ENCODE results near the gene UNC5B.

UNC5B gene

DNA sequence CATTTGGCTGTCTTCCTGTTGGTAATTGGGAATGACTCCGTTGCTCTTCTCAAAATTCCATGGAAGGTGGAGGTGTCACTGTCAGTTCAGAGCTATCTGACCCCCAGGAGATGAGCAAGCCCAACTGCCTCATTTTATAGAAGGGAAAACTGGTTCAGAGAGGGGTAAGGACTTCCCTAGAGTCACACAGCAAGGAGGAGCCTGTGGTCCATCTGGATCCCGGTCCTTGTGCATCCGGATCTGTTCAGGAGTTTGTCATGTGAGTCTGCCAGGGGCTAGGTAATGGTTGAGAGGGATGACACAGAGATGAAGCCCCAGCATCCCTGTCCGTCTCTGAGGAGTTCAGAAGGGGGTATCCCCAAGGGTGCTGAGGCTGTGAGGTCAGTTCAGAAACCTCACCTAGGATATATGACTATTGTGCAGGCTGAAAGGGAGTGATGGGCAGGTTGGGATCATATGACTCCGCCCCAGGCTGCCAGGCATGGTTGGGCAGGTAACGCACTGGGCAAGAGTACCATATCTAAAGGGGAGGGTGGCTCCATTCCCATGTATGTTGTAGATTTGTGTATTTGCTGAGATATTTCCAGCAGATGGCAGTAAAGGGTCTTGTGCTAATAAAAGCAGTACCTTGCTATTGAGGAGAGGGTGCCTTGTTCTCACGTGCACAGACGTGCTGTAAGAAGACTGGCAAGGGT, 90.7 kb downstream of the UNC5B start:
- peak in 1 of 2 donors; percentile 43 for DNase-seq

DNA sequence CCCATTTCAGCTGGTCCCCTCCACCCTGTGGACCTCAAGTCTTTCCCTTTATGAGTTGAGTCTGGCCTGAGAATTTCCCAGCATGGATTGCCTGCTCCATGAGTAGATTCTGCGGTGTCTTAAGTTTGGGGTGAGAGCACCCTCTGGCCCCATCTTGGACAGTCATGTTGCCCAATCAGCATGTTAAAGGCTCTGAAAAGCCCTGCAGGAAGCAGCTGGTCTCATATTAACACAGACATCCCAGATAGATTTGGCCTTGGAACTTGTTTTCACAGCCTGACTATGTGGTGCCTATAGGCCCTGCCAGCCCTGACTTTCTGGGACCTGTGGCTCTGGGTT, 91.2 kb downstream of the UNC5B start:
- DNase-seq: no peak

GRCh38 chr10:71304914-71305313, 92.5 kb downstream of the UNC5B start:
- no peak for DNase-seq

DNA sequence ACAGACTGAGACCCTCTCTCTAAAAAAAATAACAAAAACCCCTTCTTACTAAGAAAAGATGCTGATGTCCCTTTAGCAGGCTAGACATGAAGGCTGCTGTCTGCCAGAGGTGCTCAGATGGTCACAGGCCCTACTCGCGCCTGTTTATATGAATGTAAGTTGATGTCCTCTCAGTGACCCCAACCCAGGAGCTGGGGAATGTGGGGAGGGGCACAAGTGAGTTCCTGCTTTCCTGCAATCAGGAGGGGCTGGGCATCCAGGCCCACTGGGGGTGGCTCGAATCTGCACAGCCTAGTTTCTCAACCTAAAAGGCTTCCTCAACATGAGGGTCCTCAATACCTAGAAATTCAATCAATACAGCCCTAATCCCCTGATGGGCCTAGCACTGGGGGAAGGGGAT, 94.6 kb downstream of the UNC5B start:
- DNase-seq: no peak

GRCh38 chr10:71307469-71308085, 95.2 kb downstream of the UNC5B start:
- DNase-seq: no peak

GRCh38 chr10:71308244-71308643, 95.9 kb downstream of the UNC5B start:
- no peak for DNase-seq

DNA sequence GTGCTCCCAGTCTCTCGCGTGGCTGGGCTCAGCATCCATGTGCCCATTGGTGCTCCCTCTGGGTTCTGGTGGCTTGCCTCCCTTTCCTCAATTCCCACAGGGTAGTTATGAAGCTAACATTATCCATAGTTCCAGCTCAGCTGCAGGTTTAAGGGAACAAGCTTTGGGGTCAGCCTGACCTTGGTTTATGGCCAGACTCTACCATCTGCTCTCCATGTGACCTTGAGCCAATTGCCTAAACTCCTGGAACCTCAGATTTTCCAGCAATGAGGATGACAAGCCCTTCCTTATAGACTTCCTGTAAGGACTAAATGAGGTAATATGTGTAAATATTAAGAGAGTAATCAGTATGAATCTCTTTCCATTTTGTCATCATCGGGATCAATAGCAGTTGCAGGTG, 96.6 kb downstream of the UNC5B start:
- DNase-seq: no peak

GRCh38 chr10:71309919-71310318, 97.5 kb downstream of the UNC5B start:
- DNase-seq: no peak

- DNase-seq: no peak
Observed at GRCh38 chr10:71312220-71312619, 99.8 kb downstream of the UNC5B start.

DNA sequence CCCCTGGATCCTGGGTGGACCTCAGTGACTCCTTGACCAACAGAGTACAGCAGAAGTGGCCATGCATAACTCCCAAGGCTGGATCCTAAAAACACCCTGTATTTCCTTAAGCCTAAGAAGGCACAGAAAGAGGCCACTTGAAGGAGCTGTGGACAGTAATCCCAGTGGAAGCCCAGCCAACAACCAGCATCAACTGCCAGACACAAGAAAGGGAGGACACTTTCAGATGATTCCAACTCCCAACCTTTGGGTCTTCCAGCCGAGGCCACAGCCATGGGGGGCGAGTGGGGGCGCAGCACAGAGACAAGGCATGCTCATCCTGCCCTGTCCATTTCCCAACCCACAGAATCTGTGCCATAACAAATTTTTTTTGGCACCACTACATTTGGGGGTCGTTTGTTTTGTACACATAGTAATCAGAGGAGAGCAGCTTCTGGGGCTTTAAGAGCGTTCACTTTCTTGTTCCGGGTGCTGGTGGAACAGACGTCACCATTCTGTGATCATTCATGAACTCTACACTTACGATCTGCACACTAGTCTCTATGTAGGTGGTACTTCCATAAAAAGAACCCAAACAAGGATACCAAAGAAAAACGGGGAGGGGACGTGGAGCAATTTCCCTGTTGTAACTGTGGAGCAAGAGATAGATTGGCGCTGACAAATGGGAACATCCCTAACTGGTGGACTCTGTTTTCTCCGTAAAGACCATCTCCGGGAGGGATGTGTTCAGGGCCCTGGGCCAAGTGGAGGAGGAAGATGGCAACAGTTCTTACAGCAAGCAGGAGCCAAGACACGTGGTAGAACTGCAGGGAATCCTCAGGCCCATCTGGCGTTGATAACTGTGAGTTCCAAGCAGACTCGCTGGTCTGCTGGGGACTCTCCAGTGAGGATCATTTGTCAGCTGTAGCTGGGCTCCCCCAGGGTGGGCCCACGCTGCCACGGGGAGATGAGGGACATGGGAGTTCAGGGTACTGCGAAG, 100.7 kb downstream of the UNC5B start:
- no peak for DNase-seq

DNA sequence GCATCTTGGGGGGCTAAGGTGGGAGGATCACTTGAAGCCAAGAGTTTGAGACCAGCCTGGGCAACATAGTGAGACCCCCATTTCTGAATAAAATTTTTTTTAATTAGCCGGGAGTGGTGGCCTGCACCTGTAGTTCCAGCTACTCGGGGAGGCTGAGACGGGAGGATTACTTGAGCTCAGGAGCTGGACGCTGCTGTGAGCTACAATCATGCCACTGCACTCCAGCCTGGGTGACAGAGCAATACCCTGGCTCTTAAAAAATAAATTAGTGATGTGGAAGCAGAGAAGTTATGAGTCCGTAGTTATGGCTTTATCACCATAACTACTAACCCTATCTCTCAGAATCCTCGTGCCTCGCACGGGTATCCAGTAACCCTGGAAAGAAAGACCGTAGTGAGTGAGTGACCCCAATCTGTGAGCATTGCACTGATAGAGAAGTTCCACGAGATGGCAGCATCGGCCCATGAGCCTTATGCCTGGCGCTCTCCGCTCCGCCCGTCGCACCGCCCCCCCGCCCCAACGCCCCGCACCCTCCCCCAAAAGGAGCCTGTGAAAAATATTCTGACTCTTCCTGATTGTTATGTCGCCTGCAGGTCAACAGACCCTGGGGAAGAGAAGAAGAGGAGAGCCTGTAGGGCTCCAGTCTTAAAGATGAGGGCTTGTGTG, 101.8 kb downstream of the UNC5B start:
- DNase-seq: peak; percentile 61 to 66

GRCh38 chr10:71314694-71315225, 102.4 kb downstream of the UNC5B start:
- no peak for DNase-seq

GRCh38 chr10:71316056-71316785, 103.9 kb downstream of the UNC5B start:
- DNase-seq: no peak

- no peak for DNase-seq
Observed at GRCh38 chr10:71316786-71317160, 104.4 kb downstream of the UNC5B start.

GRCh38 chr10:71317739-71318138, 105.4 kb downstream of the UNC5B start:
- DNase-seq: no peak

DNA sequence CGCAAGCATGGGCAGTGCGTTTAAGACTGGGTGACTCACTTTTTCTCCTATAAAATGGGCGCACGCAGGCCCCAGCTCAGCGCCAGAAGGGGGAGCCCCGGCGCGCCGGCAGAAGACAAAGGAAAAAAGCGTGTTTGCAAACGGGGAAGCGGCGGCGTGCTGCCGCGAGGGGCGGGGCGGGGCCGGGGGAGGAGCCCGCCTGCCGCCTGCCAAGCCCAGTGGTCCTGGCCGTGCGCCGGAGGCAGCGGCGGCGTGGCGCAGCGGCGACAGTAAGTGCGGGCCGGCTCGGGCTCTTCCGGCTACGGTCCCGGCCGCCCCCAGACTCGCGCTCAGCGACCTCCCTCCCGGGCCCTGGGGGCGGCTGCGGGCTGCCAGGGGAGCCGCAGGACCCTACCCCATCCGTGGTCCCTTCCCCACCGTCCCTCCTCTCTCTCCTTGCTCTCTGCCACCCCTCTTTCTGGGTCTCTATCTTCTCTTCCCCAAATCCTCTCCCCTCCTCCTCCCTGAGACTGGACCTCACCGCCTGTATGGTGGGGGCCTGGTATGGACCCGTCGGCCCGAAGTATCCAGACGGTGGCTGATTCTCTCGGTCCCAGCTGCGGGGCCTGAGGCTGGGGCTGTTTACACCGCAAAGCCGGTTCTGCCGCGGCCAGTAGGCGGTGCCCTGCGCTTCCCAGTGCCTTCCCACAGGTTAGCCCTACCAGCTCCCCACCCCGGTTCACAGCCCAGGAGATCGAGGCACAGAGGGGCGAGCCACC, 106.9 kb downstream of the UNC5B start, which contains the start of gene SLC29A3:
Gene SLC29A3 (plus strand): TSS at position 218 of the 758 bp plus-strand sequence. CDS start 51 bp downstream, at position 269.
- peak; percentile 83 to 89 for DNase-seq

DNA sequence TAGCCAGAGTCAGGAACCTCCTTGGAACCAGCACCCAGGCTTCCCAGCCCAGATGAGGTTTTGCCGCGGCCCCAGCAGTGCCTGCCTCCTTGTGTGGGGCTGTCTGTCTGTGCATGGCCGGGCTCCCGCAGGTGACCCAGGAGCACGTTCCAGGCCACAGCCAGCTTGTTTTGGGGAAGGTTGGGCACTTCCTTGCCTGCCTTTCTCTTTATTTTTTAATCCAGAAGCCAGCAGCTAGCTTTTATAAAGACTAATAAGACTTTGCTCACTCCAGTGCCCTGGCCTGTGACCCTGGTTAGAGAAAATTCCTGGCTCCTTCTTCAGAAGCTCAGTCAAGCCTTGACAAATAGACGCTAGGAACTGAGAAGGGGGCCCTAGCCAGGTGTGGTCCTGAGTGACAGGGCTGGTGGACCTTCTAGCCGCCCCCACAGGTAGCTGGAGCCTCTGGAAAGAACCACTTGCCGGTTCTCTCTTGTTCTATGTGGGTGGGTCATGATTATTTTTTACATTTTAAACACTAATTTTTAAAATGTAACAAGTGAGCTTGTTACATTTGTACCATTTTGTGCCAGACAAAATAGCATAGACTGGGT, 107.5 kb downstream of the UNC5B start:
- DNase-seq: no peak

GRCh38 chr10:71320592-71320991, 108.2 kb downstream of the UNC5B start:
- no peak for DNase-seq

- DNase-seq: no peak
Observed at GRCh38 chr10:71321386-71321785, 109.0 kb downstream of the UNC5B start.

- peak in 1 of 2 donors; percentile 38 for DNase-seq
Observed at GRCh38 chr10:71323407-71323806, 111.0 kb downstream of the UNC5B start.

GRCh38 chr10:71324743-71325142, 112.4 kb downstream of the UNC5B start:
- no peak for DNase-seq

Measured in CD4-positive, alpha-beta T cell treated with Interleukin-4 for 1 hour (primary cell).